GM10248 (cell line): ENCODE data around the gene FKBP9.
"Not testable (repeated sequence)": the region's sequence is repeated elsewhere in the genome, so short reads cannot be mapped to it uniquely, and the experiment has no call there.

ENCODE experiments used
- CTCF ChIA-PET: fragments of 300-600 bp; sonication (Branson Sonifier 250); formaldehyde crosslinking; extraction: SDS; loops from one replicate; lab custom pipeline; 2021; ENCODE audit warnings: antibody characterized with exemption; lab: Yijun Ruan, JAX
- POLR2A ChIA-PET: fragments of 350-650 bp; sonication (Branson Sonifier 250); formaldehyde crosslinking; extraction: SDS; loops from one replicate; lab custom pipeline; 2020; ENCODE audit warnings: antibody characterized with exemption; lab: Yijun Ruan, JAX
- DNase-seq: peaks from one replicate; pipeline ENCODE4 v3.0.0; 2012; ENCODE audit errors: extremely low spot score
- TF ChIP-seq, protein P1 (sequence below): IDR thresholded peaks from 2 replicates; pipeline ENCODE4 v1.5.1; 2012; ENCODE audit warnings: mild to moderate bottlenecking, low read depth; ENCODE audit errors: extremely low read depth, missing control alignments, control extremely low read depth

FKBP9 gene

DNA sequence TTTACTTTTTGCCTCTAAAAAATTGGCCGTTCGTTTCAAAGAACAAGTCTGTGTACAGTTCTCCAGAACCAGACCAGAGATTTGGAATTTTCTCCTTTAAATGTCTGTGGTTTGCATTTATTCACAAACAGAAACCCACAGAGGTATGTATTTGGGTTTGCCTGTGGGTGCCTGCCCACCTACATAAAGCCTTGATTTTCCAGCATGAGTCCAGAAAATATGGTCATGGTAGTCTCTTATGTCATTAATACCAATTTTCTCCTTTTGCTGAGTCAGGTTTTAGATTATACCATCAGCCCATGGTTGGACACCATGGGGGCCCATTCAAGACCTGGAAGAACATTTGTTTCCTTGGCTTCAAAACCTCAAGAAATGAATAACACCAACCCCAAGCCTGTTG, 22.7 kb downstream of the FKBP9 start:
- POLR2A ChIA-PET, CTCF ChIA-PET, DNase-seq: not testable (repeated sequence)

- CTCF ChIA-PET, POLR2A ChIA-PET, DNase-seq: not testable (repeated sequence)
Measured at GRCh38 chr7:32988148-32988547, 30.9 kb downstream of the FKBP9 start.

- POLR2A ChIA-PET, DNase-seq, CTCF ChIA-PET: not testable (repeated sequence)
Measured at GRCh38 chr7:32991068-32991585, 33.9 kb downstream of the FKBP9 start.

DNA sequence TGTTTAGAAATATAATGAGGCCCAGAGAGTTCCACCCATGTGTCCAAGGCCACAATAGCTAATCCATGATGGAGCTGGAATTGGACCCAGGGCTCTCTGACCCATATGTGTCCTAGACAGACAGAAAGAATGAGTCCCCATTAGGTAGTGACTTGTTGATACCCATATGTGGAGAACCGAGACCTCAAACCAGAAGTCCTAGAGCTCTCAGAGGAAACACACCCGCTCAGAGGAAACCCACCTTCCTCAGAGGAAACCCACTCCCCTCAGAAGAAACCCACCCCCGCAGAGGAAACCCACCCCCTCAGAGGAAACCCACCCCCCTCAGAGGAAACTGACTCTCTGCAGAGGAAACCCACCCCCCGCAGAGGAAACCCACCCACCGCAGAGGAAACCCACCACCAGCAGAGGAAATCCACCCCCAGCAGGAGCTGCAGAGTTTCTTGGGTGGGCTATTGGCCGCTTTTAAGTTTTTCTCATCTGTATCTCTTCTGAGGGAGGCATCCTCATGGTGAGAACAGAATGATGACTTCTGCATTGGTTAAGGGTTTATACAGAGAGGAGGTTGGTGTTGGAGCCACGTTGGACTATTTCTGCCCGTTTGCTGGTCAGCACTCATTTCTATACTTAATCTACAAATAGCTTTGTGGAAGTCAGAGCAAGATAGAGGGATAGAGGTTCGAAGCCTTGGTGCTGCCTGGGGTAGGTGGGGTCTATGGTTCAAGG, 34.9 kb downstream of the FKBP9 start:
- CTCF ChIA-PET, DNase-seq, POLR2A ChIA-PET: not testable (repeated sequence)

GRCh38 chr7:32992750-32993149, 35.5 kb downstream of the FKBP9 start:
- CTCF ChIA-PET, DNase-seq, POLR2A ChIA-PET: not testable (repeated sequence)

GRCh38 chr7:32997956-32998355, 40.7 kb downstream of the FKBP9 start:
- DNase-seq, CTCF ChIA-PET, POLR2A ChIA-PET: not testable (repeated sequence)

DNA sequence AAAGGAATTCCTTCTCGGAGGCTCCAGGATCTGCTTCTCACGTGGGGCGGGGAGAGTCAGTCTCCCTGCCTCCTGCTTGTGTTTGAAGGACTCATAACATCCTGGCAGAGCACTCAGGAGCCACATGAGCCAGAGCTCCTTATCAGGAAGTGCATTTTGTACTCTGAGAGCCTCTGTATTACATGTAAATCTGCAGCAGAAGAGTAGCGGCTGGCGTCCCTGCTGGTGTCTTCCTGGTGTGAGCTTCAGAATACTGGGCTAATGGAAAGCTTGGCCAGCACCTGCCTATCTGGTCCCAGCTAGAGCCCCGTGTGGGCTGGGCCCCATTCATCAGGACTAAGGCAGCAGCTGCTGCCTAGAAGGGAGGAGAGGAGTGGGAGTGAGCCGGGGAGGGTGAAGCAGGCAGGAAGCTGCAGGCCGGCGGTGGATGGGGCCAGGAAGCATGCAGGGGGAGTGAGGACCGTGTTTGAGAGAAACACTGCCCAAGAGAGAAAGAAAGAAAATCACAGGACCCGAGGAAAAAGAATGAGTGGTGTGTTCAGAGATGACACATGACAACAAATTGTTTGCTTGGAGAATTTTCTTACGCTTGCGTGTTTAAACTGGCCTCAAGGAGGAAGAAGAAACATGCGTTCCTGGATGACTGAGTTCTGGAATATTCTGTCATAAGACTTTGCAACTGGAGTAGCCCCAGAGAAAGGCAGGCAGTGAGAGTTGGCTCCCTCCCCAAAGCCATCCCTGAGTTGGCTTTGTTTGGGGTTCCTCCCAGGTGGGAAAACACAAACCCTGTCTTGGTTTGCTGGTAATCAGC, 41.3 kb downstream of the FKBP9 start:
- CTCF ChIA-PET, DNase-seq, POLR2A ChIA-PET: not testable (repeated sequence)

GRCh38 chr7:32999380-32999779, 42.1 kb downstream of the FKBP9 start:
- CTCF ChIA-PET, POLR2A ChIA-PET, DNase-seq: not testable (repeated sequence)

DNA sequence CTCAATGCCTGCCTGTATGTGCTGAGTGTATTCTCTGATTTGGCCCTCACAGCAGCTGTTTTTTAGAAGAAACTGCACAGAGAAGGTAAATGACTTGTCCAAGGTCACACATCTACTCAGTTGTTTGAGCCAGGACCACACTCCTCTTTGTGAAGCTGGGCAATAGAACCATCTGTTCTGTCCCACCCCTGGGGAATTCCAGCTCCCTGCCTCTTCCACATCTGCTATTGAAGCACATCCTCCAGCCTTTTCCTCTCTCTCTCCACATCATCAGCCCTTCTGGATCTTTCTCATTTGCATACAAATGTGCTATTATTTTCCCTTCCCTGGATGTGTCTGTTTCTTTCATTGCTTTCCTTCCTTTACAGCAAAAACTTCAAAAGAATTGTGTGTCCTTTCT, 45.9 kb downstream of the FKBP9 start:
- CTCF ChIA-PET = interaction anchor here (1.1 kb wide), 1 partner anchor 156 kb away, joined by 3 read pairs; no protein-coding TSS in a partner anchor
- DNase-seq, POLR2A ChIA-PET: not testable (repeated sequence)

DNA sequence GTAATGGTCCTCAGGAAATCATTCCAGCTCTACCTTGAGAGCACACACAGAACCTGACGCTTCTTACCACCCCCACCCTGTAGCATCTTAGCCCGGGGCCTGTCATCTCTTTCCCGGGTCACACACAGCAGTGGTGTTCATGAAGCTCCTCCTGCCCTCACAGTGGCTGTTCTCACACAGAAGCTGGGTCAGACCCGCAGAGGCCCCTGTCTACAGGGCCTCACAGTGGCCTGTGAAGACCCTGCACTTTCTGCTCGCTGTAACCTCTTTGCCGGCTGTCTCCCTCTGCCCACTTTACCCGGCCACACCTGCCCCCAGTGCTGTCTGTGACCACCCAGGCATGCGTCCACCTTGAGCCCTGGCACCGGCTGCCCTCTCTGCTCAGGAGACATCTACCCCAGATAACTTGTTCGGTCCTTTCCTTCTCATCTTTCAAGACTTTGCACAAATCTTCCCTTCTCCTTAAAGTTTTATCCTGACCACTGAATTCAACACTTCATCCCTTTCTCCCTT, 46.9 kb downstream of the FKBP9 start:
- POLR2A ChIA-PET, CTCF ChIA-PET: not testable (repeated sequence)

DNA sequence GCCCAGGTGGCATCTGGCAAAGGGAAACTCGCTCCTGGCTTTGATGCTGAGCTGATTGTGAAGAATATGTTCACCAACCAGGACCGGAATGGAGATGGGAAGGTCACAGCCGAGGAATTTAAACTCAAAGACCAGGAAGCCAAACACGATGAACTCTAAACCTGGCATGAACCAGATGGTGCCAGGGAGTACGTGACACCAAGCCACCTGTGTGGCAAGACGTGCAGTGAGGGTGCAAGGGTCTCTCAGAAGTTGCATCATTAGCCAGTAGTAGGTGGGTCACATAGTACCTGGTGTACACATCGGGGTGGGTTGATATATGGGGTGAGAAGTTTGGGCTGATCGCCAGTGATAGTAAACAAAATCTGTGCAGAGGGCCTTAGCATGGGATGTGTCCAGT, 48.0 kb downstream of the FKBP9 start:
- DNase-seq, CTCF ChIA-PET, POLR2A ChIA-PET: not testable (repeated sequence)

More for the DNA sequence above, 46.9 kb downstream of the FKBP9 start:
- not testable (repeated sequence) for DNase-seq

DNA sequence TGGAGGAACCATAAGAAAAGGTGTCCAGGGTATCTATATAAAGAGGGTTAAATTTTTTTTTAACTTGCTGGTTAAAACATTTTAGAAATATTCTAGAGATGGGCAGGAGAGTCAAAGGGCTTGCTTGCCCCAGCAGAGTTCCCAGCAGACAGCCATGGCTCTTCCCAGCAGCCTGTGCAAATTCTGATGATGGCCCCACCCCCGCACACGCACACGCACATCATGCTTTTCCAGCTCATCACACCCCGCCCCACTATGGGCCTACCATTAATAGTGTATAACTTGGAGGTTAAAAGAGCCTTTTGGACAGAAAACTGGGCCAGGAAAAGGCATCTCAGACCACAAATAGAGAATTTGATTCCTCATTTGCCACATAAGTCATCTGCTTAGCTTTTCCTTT, 48.5 kb downstream of the FKBP9 start:
- DNase-seq, CTCF ChIA-PET, POLR2A ChIA-PET: not testable (repeated sequence)

GRCh38 chr7:33009734-33010133, 52.5 kb downstream of the FKBP9 start:
- ChIA-PET CTCF (interaction anchor here (1.0 kb wide), 1 partner anchor 66 kb away, joined by 3 read pairs; no protein-coding TSS in a partner anchor), POLR2A (no interaction called here)
- TF ChIP-seq, protein P1, sequence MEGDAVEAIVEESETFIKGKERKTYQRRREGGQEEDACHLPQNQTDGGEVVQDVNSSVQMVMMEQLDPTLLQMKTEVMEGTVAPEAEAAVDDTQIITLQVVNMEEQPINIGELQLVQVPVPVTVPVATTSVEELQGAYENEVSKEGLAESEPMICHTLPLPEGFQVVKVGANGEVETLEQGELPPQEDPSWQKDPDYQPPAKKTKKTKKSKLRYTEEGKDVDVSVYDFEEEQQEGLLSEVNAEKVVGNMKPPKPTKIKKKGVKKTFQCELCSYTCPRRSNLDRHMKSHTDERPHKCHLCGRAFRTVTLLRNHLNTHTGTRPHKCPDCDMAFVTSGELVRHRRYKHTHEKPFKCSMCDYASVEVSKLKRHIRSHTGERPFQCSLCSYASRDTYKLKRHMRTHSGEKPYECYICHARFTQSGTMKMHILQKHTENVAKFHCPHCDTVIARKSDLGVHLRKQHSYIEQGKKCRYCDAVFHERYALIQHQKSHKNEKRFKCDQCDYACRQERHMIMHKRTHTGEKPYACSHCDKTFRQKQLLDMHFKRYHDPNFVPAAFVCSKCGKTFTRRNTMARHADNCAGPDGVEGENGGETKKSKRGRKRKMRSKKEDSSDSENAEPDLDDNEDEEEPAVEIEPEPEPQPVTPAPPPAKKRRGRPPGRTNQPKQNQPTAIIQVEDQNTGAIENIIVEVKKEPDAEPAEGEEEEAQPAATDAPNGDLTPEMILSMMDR = no peak
- DNase-seq = no peak
